Epithelial cell of proximal tubule (primary cell): Measurements from ENCODE around the gene SIRT6. TPM values are rescaled to one million over a fixed set of nuclear protein-coding genes. Genes with fewer than 3 reads are reported as not detected.
"Not testable (repeated sequence)": the region's sequence is repeated elsewhere in the genome, so short reads cannot be mapped to it uniquely, and the experiment has no call there.

Experiments
- DNase-seq: peaks from one replicate; pipeline ENCODE4 v3.0.0-alpha.2; 2011; ENCODE audit warnings: low read depth
- H3K4me3 ChIP-seq: 2 replicates; pipeline ENCODE4 v1.5.1; 2011; ENCODE audit warnings: low read depth, mild to moderate bottlenecking, low read length
- total RNA-seq: library from RNA; depleted of rRNA; stranded (reverse); fragments of >200 nt; gene quantifications from 2 replicates; pipeline ENCODE4 v1.2.3, GENCODE V29; 2015
- TF ChIP-seq, protein P1 (sequence below): conservative IDR thresholded peaks from 2 replicates; pipeline ENCODE4 v1.5.1; 2012; ENCODE audit warnings: low read depth, mild to moderate bottlenecking, low read length

Gene SIRT6
- 33.8 and 43.5 TPM in 2 replicates for total RNA-seq

DNA sequence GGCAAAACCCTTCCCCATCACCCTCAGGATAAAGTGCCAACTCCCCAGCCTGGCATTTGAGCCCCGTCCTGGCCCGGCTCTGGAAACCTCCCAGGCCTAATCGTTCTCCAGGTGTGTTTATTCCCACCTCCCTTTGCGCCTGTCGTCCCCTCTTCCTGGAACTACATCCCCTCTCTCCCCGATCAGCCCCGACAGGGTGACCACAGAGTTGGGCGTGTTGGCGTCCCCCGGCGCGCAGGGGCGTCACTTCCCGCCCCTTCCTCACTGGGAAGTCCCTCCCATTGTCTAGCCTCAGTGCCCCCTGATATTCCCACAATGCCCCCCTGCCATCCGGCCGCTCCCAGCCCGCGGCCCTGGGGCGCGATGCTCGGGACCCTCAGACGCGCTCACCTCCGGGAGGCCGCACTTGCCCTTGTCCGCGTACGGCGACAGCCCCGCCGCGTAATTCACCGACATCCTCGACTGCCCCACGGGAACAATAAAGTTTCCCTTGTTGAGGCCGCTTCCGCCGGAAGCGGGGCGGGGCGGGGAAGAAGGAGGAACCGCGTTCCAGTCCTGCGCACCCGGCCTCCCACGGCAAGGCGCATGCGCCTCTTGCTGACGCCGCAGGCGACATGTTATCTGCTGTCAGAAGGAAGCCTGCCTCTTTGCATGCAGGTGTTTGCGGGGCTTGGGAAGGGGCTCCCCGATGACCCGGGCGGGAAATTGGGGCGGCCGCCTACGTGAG is at the start of gene SIRT6, which contains the start of gene ANKRD24:
Gene SIRT6 (minus strand): TSS at position 480 of the 727 bp plus-strand sequence. CDS start 24 bp downstream, at position 456.
Gene ANKRD24 (plus strand): TSS at position 606 of the 727 bp plus-strand sequence. CDS start 3,737 bp downstream, outside the sequence.
- TF ChIP-seq, protein P1, sequence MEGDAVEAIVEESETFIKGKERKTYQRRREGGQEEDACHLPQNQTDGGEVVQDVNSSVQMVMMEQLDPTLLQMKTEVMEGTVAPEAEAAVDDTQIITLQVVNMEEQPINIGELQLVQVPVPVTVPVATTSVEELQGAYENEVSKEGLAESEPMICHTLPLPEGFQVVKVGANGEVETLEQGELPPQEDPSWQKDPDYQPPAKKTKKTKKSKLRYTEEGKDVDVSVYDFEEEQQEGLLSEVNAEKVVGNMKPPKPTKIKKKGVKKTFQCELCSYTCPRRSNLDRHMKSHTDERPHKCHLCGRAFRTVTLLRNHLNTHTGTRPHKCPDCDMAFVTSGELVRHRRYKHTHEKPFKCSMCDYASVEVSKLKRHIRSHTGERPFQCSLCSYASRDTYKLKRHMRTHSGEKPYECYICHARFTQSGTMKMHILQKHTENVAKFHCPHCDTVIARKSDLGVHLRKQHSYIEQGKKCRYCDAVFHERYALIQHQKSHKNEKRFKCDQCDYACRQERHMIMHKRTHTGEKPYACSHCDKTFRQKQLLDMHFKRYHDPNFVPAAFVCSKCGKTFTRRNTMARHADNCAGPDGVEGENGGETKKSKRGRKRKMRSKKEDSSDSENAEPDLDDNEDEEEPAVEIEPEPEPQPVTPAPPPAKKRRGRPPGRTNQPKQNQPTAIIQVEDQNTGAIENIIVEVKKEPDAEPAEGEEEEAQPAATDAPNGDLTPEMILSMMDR, result no peak
- peak; percentile 55 for DNase-seq
- peak within 1 kb of the TSS; percentile 100 for H3K4me3 ChIP-seq

DNA sequence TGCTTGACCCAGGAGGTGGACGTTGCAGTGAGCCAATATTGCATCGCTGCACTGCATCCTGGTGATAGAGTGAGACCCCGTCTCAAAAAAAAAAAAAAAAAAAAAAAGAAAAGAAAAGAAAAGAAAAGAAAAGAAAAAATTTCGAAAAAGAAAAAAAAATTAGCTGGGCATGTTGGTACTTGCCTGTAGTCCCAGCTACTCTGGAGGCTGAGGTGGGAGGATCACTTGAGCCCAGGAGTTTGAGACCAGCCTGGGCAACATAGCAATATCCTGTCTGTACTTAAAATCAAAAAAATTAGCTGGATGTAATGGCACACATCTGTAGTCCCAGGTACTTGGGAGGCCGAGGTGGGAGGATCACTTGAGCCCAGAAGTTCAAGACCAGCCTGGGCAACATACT is 49.8 kb upstream of the SIRT6 start:
- not testable (repeated sequence) for DNase-seq, H3K4me3 ChIP-seq

DNA sequence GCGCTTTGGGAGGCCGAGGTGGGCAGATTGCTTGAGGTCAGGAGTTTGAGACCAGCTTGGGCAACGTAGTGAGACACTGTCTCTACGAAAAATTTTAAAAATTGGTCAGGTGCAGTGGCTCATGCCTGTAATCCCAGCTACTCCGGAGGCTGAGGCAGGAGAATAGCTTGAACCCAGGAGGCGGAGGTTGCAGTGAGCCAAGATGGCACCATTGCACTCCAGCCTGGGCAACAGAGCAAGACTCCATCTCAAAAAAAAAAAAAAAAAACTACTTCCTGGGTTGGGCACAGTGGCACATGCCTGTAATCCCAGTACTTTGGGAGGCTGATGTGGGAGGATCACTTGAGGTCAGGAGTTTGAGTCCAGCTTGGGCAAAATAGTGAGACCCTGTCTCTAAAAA is 49.2 kb upstream of the SIRT6 start:
- DNase-seq, H3K4me3 ChIP-seq: not testable (repeated sequence)

DNA sequence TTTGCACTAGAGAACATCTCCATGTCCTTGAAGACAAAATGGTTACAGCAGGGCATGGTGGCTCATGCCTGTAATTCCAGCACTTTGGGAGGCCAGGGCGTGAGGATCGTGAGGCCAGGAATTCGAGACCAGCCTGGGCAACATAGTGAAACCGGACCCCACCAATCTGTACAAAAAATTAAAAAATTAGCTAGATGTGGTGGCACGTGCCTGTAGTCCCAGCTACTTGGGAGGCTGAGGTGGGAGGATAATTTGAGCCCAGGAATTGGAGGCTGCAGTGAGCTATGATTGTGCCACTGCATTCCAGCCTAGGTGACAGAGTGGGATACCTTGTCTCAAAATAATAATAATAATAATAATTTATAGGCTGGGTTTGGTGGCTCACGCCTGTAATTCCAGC is 47.9 kb upstream of the SIRT6 start:
- DNase-seq, H3K4me3 ChIP-seq: not testable (repeated sequence)

DNA sequence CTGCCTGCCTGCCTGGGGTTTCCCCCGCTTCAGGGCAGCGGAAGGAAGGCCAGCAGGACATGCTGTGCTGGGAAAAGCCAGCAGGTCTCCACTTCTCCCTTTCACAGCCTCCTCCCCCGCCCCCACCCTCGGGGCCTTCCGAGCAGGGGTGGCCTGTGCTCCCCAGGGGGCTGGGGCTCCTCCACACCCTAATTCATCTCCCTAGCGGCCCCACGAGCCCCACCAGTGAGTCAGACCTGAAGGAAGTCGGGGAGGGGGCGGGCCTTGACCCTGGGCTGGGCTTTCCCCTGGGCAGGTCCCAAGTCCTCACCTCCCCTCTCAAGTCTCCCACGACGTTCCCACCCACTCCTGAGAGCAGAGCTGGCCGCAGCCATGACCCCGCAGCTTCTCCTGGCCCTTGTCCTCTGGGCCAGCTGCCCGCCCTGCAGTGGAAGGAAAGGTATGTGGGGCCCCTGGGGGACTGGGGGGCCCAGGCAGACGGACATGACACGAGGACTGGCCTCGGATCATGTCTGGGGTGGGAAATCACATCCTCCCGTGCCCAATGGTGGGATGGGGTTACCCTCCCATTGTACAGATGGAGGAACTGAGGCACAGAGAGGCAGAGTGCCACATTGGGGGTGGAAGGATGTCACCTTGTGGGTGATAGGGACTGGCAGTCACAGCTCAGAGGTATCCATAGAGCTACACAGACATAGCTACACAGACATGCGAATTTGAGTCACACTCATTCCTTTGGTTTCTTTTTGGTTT is 47.0 kb upstream of the SIRT6 start, which contains the start of gene EBI3:
Gene EBI3 (plus strand): TSS at position 345 of the 753 bp plus-strand sequence. CDS start 28 bp downstream, at position 373.
- TF ChIP-seq, protein P1, result no peak
- peak; percentile 13 for DNase-seq
- H3K4me3 ChIP-seq, result peak within 1 kb of the TSS; percentile 24

DNA sequence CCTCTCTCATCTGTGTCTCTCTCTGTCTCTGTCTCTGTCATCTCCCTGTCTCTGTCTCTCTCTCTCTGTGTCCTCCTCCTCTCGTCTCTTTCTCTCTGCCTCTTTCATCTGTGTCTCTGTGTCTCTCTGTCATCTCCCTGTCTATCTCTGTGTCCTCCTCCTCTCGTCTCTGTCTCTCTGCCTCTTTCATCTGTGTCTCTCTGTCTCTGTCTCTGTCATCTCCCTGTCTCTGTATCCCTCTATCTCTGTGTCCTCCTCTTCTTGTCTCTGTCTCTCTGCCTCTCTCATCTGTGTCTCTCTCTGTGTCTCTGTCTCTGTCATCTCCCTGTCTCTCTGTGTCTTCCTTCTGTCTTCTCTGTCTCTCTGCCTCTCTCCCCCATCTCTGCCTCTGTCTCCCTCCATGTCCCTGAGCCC is 46.4 kb upstream of the SIRT6 start:
- DNase-seq, result no peak
- no peak overlapping the region for H3K4me3 ChIP-seq
- TF ChIP-seq, protein P1, result no peak

DNA sequence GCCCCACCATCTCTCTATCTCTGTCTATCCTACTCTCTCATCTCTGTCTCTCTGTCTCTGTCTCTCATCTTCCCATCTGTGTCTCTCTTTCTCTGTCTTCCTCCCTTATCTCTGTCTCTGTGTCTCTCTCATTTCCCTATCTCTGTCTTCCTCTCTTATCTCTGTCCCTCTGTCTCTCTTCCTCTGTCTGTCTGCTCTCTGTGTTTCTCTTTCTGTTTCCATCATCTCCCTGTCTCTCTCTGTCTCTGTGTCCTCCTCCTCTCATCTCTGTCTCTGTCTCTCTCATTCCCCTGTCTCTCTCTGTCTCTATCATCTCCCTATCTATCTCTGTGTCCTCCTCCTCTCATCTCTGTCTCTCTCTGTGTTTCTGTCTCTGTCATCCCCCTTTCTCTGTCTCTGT is 45.4 kb upstream of the SIRT6 start:
- TF ChIP-seq, protein P1, result no peak
- no peak for DNase-seq
- H3K4me3 ChIP-seq, result no peak overlapping the region

DNA sequence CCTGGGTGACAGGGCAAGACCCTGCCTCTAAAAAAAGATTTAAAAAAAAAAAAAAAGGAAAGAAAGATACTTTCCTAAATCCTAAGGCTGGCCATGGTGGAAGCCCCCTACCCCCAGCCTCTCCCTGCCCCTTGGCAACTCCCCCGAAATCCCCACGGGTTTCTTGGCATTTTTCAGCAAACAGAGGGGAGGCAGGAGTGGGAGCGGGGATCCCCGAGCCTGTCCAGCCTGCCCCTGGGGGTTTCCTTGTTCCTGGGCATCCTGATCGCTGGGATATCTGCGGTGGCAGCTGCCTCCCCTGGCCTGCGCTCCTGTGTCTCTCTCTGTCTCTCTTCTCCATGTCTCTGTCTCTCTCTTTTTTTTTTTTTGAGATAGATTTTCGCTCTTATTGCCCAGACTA is 43.5 kb upstream of the SIRT6 start:
- H3K4me3 ChIP-seq, result no peak overlapping the region
- no peak for DNase-seq
- TF ChIP-seq, protein P1, result no peak
